Breast epithelium (tissue), 3 donors: ENCODE data around the gene LIPG.

Source experiments
- POLR2AphosphoS5 ChIP-seq, 3 donors: sonication (generic); formaldehyde crosslinking; IDR thresholded peaks; one replicate each; pipeline ENCODE4 v1.6.1; 2017; ENCODE audit warnings: antibody characterized with exemption in 3 of 3
- TF ChIP-seq, protein P1 (sequence below), 3 donors: fragments of 450-650 bp; IDR thresholded peaks; one replicate each; pipeline ENCODE4 v1.5.1; 2016 to 2017; ENCODE audit warnings: antibody characterized with exemption in 3 of 3, mild to moderate bottlenecking in 3 of 3, moderate library complexity in 3 of 3

- TF ChIP-seq, protein P1, sequence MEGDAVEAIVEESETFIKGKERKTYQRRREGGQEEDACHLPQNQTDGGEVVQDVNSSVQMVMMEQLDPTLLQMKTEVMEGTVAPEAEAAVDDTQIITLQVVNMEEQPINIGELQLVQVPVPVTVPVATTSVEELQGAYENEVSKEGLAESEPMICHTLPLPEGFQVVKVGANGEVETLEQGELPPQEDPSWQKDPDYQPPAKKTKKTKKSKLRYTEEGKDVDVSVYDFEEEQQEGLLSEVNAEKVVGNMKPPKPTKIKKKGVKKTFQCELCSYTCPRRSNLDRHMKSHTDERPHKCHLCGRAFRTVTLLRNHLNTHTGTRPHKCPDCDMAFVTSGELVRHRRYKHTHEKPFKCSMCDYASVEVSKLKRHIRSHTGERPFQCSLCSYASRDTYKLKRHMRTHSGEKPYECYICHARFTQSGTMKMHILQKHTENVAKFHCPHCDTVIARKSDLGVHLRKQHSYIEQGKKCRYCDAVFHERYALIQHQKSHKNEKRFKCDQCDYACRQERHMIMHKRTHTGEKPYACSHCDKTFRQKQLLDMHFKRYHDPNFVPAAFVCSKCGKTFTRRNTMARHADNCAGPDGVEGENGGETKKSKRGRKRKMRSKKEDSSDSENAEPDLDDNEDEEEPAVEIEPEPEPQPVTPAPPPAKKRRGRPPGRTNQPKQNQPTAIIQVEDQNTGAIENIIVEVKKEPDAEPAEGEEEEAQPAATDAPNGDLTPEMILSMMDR (IDR thresholded peaks at IDR 0.05), result no peak
- TF ChIP-seq POLR2AphosphoS5 (IDR thresholded peaks at IDR 0.05), result no peak
Measured at GRCh38 chr18:49581371-49581770, 19.5 kb downstream of the LIPG start.
